ENCODE measurements around the gene ARHGAP24.
A peak's percentile ranks its signal among the peaks of the same experiment; 100 is the strongest.

The ARHGAP24 gene

DNA sequence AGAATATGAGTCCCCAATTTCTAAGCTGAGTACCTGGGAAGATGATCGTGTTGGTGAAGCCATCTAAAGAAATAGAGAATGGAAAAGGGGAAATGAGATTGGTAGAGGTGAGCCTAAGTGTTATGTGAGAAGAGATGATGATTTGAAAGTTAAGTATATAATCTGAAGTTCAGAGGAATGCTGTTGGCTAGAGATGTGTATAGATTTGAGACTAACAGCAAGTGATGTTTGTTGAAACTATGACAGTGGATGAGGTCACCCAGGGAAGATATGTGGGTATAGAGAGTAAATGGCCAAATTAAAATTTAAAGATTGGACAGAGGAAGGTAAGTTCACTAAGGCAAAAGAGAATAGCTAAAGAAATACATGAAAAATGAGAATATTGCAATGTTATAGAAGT, 560.7 kb downstream of the ARHGAP24 start:
- no peak for TF ChIP-seq CTCF (IDR thresholded peaks at IDR 0.05; ENCODE audit: borderline replicate concordance, control extremely low read depth, extremely low read depth, insufficient read depth, missing control alignments)
- in situ Hi-C loops (cut with MboI; ENCODE audit: low sequenced_read_pairs, unreplicated experiment), result no loop called here
- no peak for DNase-seq (ENCODE audit: low spot score)

- in situ Hi-C loops (cut with MboI; ENCODE audit: low sequenced_read_pairs, unreplicated experiment), result no loop called here
- DNase-seq (ENCODE audit: low spot score), result no peak
- no peak for TF ChIP-seq CTCF (IDR thresholded peaks at IDR 0.05; ENCODE audit: borderline replicate concordance, control extremely low read depth, extremely low read depth, insufficient read depth, missing control alignments)
Measured at GRCh38 chr4:86036736-86037135, 561.8 kb downstream of the ARHGAP24 start.

- DNase-seq (ENCODE audit: low spot score), result no peak
- in situ Hi-C loops (cut with MboI; ENCODE audit: low sequenced_read_pairs, unreplicated experiment), result no loop called here
- TF ChIP-seq CTCF (IDR thresholded peaks at IDR 0.05; ENCODE audit: borderline replicate concordance, control extremely low read depth, extremely low read depth, insufficient read depth, missing control alignments), result no peak
Measured at GRCh38 chr4:86038037-86038436, 563.1 kb downstream of the ARHGAP24 start.

DNA sequence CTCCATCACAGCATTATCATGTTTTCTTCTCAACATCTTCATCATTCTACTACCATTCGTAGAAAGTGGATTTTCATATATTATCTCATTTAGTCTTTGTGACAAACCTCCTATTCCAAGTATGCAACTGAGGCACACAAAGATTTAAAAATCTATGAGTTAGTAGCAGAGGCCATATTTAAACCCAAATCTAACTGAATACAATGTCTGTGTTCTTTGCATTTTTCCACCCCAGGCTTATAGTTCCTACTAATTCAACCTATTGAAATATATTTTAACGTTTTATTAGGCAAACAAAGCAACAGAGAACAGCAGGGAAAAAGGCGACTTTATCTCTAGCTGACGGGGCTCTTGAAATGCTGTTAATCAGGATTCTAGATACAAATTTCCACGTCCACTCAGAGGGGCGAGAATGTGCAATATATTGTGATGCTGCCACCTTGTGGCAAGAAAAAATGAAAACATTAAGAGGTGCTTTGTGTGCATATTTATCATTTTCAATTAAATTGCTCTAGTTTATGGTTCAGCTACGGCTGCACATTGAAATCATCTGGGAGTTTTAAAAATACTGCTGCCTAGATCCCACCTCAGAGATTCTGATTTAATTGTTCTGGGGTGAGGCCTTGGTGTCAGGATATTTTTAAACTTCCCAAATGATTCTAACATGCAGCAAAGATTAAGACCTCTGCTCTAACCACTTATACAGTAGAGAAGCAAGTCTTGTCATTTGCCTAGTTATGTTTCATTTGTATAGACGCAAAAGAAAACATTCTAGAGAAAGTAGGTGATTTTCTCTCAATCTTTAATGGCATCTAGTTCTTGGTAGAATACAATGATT, 569.0 kb downstream of the ARHGAP24 start:
- in situ Hi-C loops (cut with MboI; ENCODE audit: low sequenced_read_pairs, unreplicated experiment), result no loop called here
- peak; percentile 45 for TF ChIP-seq CTCF (IDR thresholded peaks at IDR 0.05; ENCODE audit: borderline replicate concordance, control extremely low read depth, extremely low read depth, insufficient read depth, missing control alignments)
- no peak for DNase-seq (ENCODE audit: low spot score)

DNA sequence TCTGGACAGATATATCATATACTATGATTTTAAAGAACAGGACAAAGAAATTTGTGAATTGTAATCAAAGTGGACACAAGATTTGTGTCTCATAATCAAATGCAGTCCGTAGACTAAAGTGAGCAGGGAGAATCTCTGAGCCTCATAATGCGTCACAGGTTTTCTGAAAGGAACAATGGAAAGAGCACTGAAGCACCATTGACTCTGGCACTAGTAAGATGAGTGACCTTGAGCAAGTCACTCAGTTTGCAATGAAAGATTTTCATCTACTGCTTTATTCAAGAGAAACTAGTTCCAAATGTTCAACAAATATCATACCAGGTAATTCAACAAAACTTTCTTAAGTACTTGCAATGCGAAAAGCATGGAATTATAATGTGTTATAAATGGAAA, 569.6 kb downstream of the ARHGAP24 start:
- in situ Hi-C loops (cut with MboI; ENCODE audit: low sequenced_read_pairs, unreplicated experiment), result no loop called here
- TF ChIP-seq CTCF (IDR thresholded peaks at IDR 0.05; ENCODE audit: borderline replicate concordance, control extremely low read depth, extremely low read depth, insufficient read depth, missing control alignments), result no peak
- DNase-seq (ENCODE audit: low spot score), result no peak

- DNase-seq (ENCODE audit: low spot score), result no peak
- in situ Hi-C loops (cut with MboI; ENCODE audit: low sequenced_read_pairs, unreplicated experiment), result no loop called here
Measured at GRCh38 chr4:86048426-86048825, 573.5 kb downstream of the ARHGAP24 start.

More at GRCh38 chr4:86048426-86048825, 573.5 kb downstream of the ARHGAP24 start:
- no peak for TF ChIP-seq CTCF (IDR thresholded peaks at IDR 0.05; ENCODE audit: borderline replicate concordance, control extremely low read depth, extremely low read depth, insufficient read depth, missing control alignments)

Data from GM13976 (cell line).